Measurements from ENCODE around the gene DDX5.
A peak's percentile ranks its signal among the peaks of the same experiment; 100 is the strongest.

DDX5 gene

DNA sequence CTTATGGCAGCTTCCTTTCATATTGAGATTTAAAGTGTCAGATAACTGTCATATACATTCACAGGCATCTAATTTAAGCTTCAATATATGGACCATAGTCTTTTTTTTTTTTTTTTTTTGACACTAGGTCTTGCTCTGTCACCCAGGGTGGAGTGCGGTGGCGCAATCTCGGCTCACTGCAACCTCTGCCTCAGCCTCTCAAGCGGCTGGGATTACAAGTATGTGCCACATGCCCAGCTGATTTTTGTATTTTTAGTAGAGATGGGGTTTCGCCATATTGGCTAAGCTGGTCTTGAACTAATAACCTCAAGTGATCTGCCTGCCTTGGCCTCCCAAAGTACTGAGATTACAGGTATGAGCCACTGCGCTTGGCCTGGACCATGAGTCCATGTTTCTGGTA is 14.3 kb upstream of the DDX5 start:
- Mint-ChIP-seq H3K36me3 (ENCODE audit: low read depth) (peaks cover 65% of the 10 kb centered on the region), H3K27me3 (ENCODE audit: low read depth, poor library complexity) (peaks cover 2% of the 10 kb centered on the region), H3K4me3 (no peak overlapping the region), H3K27ac (no peak overlapping the region), H3K9me3 (no peaks in the 10 kb centered on the region), H3K4me1 (no peaks in the 10 kb centered on the region)
- DNase-seq: no peak
- TF ChIP-seq, protein P1, sequence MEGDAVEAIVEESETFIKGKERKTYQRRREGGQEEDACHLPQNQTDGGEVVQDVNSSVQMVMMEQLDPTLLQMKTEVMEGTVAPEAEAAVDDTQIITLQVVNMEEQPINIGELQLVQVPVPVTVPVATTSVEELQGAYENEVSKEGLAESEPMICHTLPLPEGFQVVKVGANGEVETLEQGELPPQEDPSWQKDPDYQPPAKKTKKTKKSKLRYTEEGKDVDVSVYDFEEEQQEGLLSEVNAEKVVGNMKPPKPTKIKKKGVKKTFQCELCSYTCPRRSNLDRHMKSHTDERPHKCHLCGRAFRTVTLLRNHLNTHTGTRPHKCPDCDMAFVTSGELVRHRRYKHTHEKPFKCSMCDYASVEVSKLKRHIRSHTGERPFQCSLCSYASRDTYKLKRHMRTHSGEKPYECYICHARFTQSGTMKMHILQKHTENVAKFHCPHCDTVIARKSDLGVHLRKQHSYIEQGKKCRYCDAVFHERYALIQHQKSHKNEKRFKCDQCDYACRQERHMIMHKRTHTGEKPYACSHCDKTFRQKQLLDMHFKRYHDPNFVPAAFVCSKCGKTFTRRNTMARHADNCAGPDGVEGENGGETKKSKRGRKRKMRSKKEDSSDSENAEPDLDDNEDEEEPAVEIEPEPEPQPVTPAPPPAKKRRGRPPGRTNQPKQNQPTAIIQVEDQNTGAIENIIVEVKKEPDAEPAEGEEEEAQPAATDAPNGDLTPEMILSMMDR (IDR thresholded peaks at IDR 0.05): no peak

DNA sequence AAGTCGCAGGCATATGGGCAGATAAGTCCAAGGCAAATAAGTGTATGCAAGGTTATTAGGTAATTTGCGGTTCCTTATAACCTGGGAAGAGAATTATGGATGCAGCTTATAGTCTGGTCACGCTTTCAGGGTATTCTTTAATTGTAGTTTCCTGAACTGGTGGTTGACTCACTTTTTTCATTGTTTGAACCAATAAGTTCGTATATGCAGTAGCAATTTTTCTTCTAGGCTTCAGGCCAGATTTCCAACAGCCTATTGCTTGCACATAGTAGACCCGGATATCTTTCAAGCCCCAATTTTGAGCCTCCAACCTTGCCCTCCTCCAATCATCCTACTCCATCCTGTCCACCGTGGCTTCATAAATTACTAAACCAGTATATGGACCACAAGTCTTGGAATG is 13.5 kb upstream of the DDX5 start:
- Mint-ChIP-seq H3K9me3 (no peaks in the 10 kb centered on the region), H3K4me3 (no peak overlapping the region)

DNA sequence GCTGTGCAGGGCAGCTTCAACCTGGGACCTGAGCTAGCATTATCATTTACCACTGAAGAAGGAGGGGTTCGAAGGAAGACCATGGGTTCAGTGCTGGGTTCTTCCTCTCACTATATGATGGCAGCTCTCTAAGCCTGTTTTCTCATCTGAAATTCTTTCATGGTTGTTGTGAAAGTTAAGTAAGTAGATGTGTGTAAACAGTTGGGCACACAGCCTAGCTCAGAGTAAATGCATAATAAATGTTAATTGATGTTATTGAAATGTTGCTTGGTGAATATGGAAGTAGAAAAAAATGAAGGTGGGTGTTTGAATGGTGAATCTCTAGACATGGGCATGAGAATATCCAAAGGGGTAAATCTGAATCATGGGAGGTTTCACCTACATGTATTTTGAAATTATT is 9.7 kb upstream of the DDX5 start:
- Mint-ChIP-seq H3K27me3 (ENCODE audit: low read depth, poor library complexity) (peaks cover 2% of the 10 kb centered on the region), H3K27ac (no peak overlapping the region), H3K9me3 (no peaks in the 10 kb centered on the region), H3K36me3 (ENCODE audit: low read depth) (peaks cover 67% of the 10 kb centered on the region), H3K4me1 (no peaks in the 10 kb centered on the region), H3K4me3 (no peak overlapping the region)
- TF ChIP-seq, protein P1 (IDR thresholded peaks at IDR 0.05): no peak
- DNase-seq: no peak

More for the DNA sequence above, 13.5 kb upstream of the DDX5 start:
- Mint-ChIP-seq H3K27me3 (ENCODE audit: low read depth, poor library complexity) (peaks cover 2% of the 10 kb centered on the region), H3K4me1 (no peaks in the 10 kb centered on the region), H3K36me3 (ENCODE audit: low read depth) (peaks cover 70% of the 10 kb centered on the region), H3K27ac (no peak overlapping the region)
- TF ChIP-seq, protein P1 (IDR thresholded peaks at IDR 0.05): no peak
- DNase-seq: no peak

DNA sequence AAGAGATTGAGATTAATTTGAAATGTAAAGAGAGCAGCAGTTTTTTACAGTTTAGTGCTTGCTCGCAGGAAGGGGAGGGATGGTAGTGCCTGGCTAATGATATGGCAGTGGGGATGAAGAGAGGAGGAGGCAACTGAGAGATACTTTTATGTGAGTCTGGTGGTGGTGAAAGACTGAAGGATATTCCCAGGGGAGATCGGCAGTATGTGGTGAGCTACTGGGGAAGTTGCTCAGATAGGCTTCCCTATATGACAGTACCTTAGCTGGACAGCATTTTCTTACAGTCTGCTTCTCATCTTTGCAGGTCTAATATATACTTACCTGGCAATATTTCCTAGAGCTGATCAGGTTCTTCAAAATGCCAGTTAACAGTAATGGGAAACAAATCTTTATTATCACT is 9.3 kb upstream of the DDX5 start:
- H3K27ac Mint-ChIP-seq: no peak overlapping the region
- no peak overlapping the region for H3K4me3 Mint-ChIP-seq
- peaks cover 1% of the 10 kb centered on the region for H3K4me1 Mint-ChIP-seq
- TF ChIP-seq, protein P1 (IDR thresholded peaks at IDR 0.05): no peak
- H3K27me3 Mint-ChIP-seq (ENCODE audit: low read depth, poor library complexity): peaks cover 2% of the 10 kb centered on the region
- H3K9me3 Mint-ChIP-seq: no peaks in the 10 kb centered on the region
- H3K36me3 Mint-ChIP-seq (ENCODE audit: low read depth): peaks cover 72% of the 10 kb centered on the region
- no peak for DNase-seq

DNA sequence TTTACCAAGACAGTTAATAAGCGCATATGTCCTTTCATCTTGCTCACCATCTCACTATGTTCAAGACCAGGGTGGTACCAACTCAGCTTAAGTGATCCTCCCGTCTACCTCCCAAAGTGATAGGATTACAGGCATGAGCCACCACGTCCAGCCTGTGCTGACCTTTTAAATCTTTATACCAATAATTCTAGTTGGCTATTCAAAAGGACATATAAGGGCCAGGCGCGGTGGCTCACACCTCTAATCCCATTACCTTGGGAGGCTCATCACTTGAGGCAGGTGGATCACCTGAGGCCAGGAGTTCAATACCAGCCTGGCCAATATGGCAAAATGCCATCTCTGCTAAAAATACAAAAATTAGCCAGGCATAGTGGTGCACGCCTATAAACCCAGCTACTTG is 3.1 kb upstream of the DDX5 start:
- peak overlapping the region; percentile 72 for H3K27ac Mint-ChIP-seq
- no peak for DNase-seq
- peaks cover 56% of the 10 kb centered on the region for H3K36me3 Mint-ChIP-seq (ENCODE audit: low read depth)
- H3K4me3 Mint-ChIP-seq: peak overlapping the region; percentile 100
- peaks cover 38% of the 10 kb centered on the region for H3K4me1 Mint-ChIP-seq
- TF ChIP-seq, protein P1 (IDR thresholded peaks at IDR 0.05): no peak
- no peaks in the 10 kb centered on the region for H3K9me3 Mint-ChIP-seq
- H3K27me3 Mint-ChIP-seq (ENCODE audit: low read depth, poor library complexity): peaks cover 7% of the 10 kb centered on the region

DNA sequence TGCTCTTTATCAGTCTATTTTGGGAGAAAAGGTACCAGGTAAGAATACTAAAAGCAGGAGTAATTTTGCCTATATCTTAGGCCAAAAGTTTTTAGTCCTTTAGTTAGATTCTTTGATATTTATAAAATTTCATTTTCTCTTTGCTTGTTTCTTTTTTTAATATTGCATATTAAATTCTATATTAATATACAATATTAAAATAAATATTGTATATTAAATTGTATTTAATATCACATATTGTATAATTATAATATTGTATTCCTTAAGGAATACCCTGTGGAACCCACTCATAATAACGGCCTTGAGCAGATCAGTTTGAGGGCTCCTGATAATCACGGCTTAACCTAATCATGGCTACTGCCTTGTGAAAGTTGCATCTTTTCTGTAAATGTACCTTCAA is 2.6 kb upstream of the DDX5 start:
- peaks cover 43% of the 10 kb centered on the region for H3K4me1 Mint-ChIP-seq
- no peak for DNase-seq
- peak overlapping the region; percentile 100 for H3K4me3 Mint-ChIP-seq
- H3K27ac Mint-ChIP-seq: peak overlapping the region; percentile 72
- H3K9me3 Mint-ChIP-seq: no peaks in the 10 kb centered on the region
- TF ChIP-seq, protein P1 (IDR thresholded peaks at IDR 0.05): no peak
- peaks cover 56% of the 10 kb centered on the region for H3K36me3 Mint-ChIP-seq (ENCODE audit: low read depth)
- H3K27me3 Mint-ChIP-seq (ENCODE audit: low read depth, poor library complexity): peaks cover 7% of the 10 kb centered on the region

Measured in nephron progenitor cell (in vitro differentiated cells).